Activated CD4-positive, alpha-beta T cell treated with anti-CD3 and anti-CD28 coated beads, Interleukin-2, amount 10 ng/mL, durations not matched to agents 7 days and 5 days (primary cell): ENCODE measurements around the gene CDC20. TPM values are rescaled to one million over a fixed set of nuclear protein-coding genes. Genes with fewer than 3 reads are reported as not detected.

Source experiments
- CTCF ChIA-PET: fragments of 350-600 bp; sonication (Branson Sonifier 250); formaldehyde crosslinking; loops from one replicate; lab custom pipeline; 2021; ENCODE audit warnings: antibody characterized with exemption; lab: Charles Lee
- POLR2A ChIA-PET: fragments of 350-600 bp; sonication (Branson Sonifier 250); formaldehyde crosslinking; loops from one replicate; lab custom pipeline; 2021; ENCODE audit warnings: antibody characterized with exemption; lab: Charles Lee
- DNase-seq: peaks from one replicate; pipeline ENCODE4 v3.0.0-alpha.2; 2020
- H3K27ac Mint-ChIP-seq: one replicate; pipeline ENCODE4 v1.8.0; 2021; ENCODE audit warnings: mild to moderate bottlenecking, moderate library complexity, mixed read lengths
- H3K27me3 Mint-ChIP-seq: one replicate; pipeline ENCODE4 v1.8.0; 2021; ENCODE audit warnings: mixed read lengths
- H3K36me3 Mint-ChIP-seq: one replicate; pipeline ENCODE4 v1.8.0; 2021; ENCODE audit warnings: low read depth, mixed read lengths
- H3K4me1 Mint-ChIP-seq: one replicate; pipeline ENCODE4 v1.8.0; 2021; ENCODE audit warnings: mixed read lengths
- H3K4me3 Mint-ChIP-seq: one replicate; pipeline ENCODE4 v1.8.0; 2021; ENCODE audit warnings: mild to moderate bottlenecking, moderate library complexity, mixed read lengths
- H3K9me3 Mint-ChIP-seq: one replicate; pipeline ENCODE4 v1.8.0; 2021; ENCODE audit warnings: mixed read lengths
- total RNA-seq, 2 experiments: library from RNA; stranded (reverse); gene quantifications; one replicate each; pipeline ENCODE4 v1.2.3, GENCODE V29; 2021

The CDC20 gene
- total RNA-seq, 2 experiments from 2014 or later, result 176 to 188 TPM

DNA sequence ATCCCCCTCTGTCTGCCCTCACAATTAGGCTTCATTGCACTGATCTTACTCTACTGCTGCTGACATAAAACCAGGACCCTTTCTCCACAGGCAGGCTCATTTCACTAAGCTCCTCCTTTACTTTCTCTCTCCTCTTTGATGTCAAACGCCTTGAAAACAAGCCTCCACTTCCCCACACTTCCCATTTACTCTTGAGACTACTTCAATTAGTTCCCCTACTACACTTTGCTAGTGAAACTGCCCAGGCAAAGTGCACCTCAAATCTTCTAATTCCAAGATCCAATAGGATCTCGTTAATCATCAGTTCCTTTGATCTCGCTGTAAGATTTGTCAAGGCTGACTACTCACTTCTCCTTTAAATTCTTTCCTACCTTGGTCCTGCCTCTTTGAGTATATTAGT lies 5.9 kb upstream of the CDC20 start:
- Mint-ChIP-seq H3K27ac (no peak overlapping the region), H3K36me3 (peaks cover 4% of the 10 kb centered on the region), H3K9me3 (no peaks in the 10 kb centered on the region), H3K27me3 (no peaks in the 10 kb centered on the region), H3K4me3 (no peak overlapping the region), H3K4me1 (peaks cover 28% of the 10 kb centered on the region)
- ChIA-PET CTCF (interaction anchor here (0.6 kb wide), 1 partner anchor 505 kb away, joined by 4 read pairs; no protein-coding TSS in a partner anchor), POLR2A (no interaction called here)
- no peak for DNase-seq

DNA sequence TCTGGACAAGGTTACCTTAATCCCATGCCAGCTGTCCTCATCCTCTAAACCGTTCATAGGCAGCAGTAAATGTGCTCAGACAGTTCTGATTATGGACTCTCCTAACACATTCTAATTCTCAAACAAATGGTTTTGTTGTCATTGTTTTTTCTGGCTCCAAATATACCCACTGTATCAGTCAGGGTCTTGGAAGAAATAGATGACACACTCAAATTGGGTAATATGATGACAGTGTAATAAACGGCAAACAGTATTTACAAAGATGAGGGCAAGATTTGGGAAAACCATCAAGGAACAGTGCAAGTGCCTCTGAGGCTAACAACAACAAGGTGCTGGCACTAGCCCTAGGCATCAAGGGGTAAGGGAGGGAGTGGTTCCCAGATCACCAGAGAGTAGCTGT lies 4.3 kb upstream of the CDC20 start:
- Mint-ChIP-seq H3K27ac (no peak overlapping the region), H3K4me3 (no peak overlapping the region), H3K36me3 (peaks cover 10% of the 10 kb centered on the region), H3K9me3 (no peaks in the 10 kb centered on the region), H3K4me1 (peaks cover 31% of the 10 kb centered on the region), H3K27me3 (no peaks in the 10 kb centered on the region)
- CTCF ChIA-PET, result interaction anchor here (0.6 to 1.9 kb wide), 4 partner anchors 14 to 135 kb away, joined by 3 to 5 read pairs (median 4); partner anchors contain the start of genes ELOVL1, MED8 and SZT2
- POLR2A ChIA-PET, result no interaction called here
- DNase-seq, result no peak

DNA sequence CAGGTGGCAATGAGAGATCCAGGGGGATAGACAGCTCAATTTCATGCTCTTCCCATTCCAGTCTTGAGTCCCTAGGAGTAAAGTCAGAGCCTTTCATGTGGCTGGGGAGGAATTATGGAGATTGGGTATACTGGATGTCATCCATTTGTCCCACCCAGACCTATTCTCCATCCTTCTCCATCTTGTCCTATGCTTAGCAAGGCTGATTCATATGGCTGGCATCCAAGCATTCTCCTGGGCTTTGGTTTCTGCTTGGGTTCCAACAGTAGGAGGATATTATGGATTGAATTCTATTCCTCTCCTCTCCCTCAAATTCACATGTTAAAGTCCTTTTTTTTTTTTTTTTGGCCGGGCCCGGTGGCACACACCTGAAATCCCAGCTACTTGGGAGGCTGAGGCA lies 3.8 kb upstream of the CDC20 start:
- POLR2A ChIA-PET, result no interaction called here
- CTCF ChIA-PET, result interaction anchor here (0.6 to 1.9 kb wide), 2 partner anchors 13 to 83 kb away, joined by 4 to 5 read pairs; partner anchors contain the start of gene ELOVL1
- H3K4me3 Mint-ChIP-seq, result no peak overlapping the region

DNA sequence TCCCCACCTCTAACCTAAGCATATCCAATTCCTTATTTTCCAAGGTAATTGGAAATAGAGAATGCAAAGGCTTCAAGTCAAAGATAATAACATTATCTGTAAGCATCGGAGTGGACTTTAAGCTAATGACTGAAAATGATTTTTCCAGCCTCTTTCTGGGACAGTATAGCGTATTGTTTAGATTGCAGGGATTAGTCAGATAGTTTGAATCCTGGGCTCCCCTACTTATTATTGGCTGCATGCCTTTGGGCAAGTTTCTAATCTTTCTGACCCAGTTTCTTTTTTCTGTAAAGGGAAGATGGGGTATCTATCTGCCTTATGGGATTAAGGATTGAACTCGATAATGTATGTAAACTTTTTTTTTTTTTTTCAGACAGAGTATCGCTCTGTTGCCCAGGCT lies 1.5 kb upstream of the CDC20 start:
- Mint-ChIP-seq H3K27me3 (no peaks in the 10 kb centered on the region), H3K9me3 (no peaks in the 10 kb centered on the region), H3K4me1 (peaks cover 52% of the 10 kb centered on the region), H3K4me3 (peak overlapping the region; percentile 99), H3K36me3 (peaks cover 36% of the 10 kb centered on the region), H3K27ac (no peak overlapping the region)
- ChIA-PET POLR2A (no interaction called here), CTCF (interaction anchor here (0.7 to 1.5 kb wide), 2 partner anchors 17 to 116 kb away, joined by 3 to 9 read pairs; no protein-coding TSS in a partner anchor)
- DNase-seq, result no peak

More for the DNA sequence above, 3.8 kb upstream of the CDC20 start:
- Mint-ChIP-seq H3K4me1 (peaks cover 31% of the 10 kb centered on the region), H3K36me3 (peaks cover 14% of the 10 kb centered on the region), H3K27me3 (no peaks in the 10 kb centered on the region), H3K27ac (no peak overlapping the region), H3K9me3 (no peaks in the 10 kb centered on the region)
- no peak for DNase-seq

DNA sequence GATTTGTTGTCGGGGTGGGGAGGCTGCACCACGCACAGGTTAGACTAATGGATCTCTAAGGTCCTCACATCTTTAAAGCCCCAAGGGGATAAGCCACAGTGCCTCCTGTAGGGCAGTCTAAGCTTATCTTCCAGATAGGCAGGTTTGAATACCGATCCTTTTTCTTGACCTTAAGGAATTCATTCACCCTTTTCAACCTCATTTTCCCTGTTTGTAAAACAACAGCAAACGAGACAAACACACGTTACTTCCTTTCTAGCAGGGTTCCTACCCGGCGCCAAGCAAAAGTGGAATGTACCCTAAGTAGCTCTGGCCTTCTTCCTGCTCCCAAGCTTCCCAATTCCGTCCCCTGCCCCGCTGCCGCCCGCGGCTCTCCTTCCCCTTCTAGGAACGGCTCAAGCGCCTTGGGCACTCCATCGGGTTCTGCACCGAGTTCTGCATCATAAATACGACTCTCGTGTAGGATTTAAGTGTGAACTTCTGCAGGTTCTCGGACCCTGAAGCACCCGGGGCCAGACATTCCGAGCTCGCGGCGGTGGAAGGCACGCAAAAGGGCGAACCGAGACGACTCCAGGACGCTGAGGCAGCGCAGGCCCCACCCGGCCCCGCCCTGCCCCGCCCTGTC lies 548 bp upstream of the CDC20 start:
- Mint-ChIP-seq H3K4me1 (peaks cover 51% of the 10 kb centered on the region), H3K9me3 (no peaks in the 10 kb centered on the region), H3K27ac (peak overlapping the region; percentile 95), H3K27me3 (no peaks in the 10 kb centered on the region), H3K36me3 (peaks cover 45% of the 10 kb centered on the region), H3K4me3 (peak overlapping the region; percentile 99)
- ChIA-PET POLR2A (interaction anchor here (0.6 to 1.2 kb wide), 3 partner anchors 10 to 514 kb away, joined by 3 to 5 read pairs (median 3); partner anchors contain the start of gene ELOVL1), CTCF (interaction anchor here (0.5 to 1.5 kb wide), 4 partner anchors 9 to 38 kb away, joined by 3 to 5 read pairs (median 4); partner anchors contain the start of gene ELOVL1)
- DNase-seq, result peak; percentile 26

DNA sequence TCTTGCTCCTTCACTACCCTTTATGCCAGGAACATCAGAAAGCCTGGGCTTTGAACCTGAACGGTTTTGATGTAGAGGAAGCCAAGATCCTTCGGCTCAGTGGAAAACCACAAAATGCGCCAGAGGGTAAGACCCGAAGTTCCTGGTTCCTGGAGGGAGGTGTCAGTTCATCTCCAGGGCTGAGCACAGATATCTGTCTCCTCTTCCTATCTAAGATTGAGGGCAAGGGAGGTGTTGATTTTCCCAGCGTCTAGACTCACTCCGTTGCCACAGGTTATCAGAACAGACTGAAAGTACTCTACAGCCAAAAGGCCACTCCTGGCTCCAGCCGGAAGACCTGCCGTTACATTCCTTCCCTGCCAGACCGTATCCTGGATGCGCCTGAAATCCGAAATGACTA lies 915 bp downstream of the CDC20 start:
- CTCF ChIA-PET, result interaction anchor here (0.9 to 1.6 kb wide), 2 partner anchors 9 to 18 kb away, joined by 3 read pairs; partner anchors contain the start of gene ELOVL1
- Mint-ChIP-seq H3K27me3 (no peaks in the 10 kb centered on the region), H3K9me3 (no peaks in the 10 kb centered on the region), H3K27ac (peak overlapping the region; percentile 95), H3K4me1 (peaks cover 56% of the 10 kb centered on the region), H3K4me3 (peak overlapping the region; percentile 99), H3K36me3 (peaks cover 55% of the 10 kb centered on the region)
- no peak for DNase-seq
- POLR2A ChIA-PET, result interaction anchor here (0.7 to 1.2 kb wide), 2 partner anchors 9 to 120 kb away, joined by 3 read pairs; no protein-coding TSS in a partner anchor

DNA sequence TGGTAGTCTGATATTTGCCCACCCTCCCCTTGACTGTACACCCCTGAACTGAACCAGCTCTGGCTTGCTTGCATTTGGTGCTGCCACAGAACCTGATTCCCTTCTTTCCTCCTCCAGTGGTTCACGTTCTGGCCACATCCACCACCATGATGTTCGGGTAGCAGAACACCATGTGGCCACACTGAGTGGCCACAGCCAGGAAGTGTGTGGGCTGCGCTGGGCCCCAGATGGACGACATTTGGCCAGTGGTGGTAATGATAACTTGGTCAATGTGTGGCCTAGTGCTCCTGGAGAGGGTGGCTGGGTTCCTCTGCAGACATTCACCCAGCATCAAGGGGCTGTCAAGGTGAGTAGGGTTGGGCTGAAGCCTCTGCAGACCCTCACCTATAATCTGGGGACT lies 1.8 kb downstream of the CDC20 start:
- Mint-ChIP-seq H3K36me3 (peaks cover 63% of the 10 kb centered on the region), H3K4me3 (peak overlapping the region; percentile 99), H3K27ac (peak overlapping the region; percentile 51), H3K9me3 (no peaks in the 10 kb centered on the region), H3K4me1 (peaks cover 64% of the 10 kb centered on the region), H3K27me3 (no peaks in the 10 kb centered on the region)
- no peak for DNase-seq
- ChIA-PET POLR2A (interaction anchor here (0.7 kb wide), 1 partner anchor 8 kb away, joined by 3 read pairs; no protein-coding TSS in a partner anchor), CTCF (interaction anchor here (0.5 to 1.6 kb wide), 4 partner anchors 8 to 18 kb away, joined by 3 read pairs; partner anchors contain the start of gene ELOVL1)

DNA sequence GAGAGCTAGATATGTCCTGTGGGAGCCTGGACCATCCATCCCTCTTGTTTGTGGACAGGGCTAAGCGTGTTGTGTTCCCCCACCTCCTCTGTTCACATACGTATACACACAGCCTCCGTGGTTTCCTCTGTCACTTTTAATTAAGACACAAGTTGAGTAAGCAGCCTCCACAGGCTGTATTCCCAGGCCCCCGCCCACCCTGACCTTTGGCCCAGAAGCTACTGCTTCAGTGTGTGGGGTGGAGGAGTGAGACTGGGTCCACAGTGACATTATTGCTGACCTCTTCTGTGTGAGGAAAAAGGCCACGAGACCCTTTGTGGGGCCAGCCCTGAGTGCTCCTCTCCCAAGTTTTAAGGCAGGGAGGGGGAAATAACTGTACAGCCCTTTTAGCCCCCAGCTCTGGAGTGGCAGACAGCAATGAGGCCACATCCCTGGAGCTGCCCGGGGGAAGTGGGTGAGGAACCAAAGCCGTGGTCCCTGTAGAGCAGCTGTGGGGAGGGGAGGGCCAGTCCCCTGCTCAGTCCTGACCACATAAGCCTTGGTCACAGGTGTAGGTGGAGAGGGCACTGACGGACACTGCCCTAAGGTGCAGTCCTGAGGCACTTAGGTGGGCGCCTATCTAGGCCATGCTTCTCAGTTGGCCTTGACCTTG lies 4.6 kb downstream of the CDC20 start:
- peak overlapping the region; percentile 19 for H3K27ac Mint-ChIP-seq
- ChIA-PET CTCF (no interaction called here), POLR2A (no interaction called here)
- H3K4me3 Mint-ChIP-seq, result no peak overlapping the region
- no peaks in the 10 kb centered on the region for H3K9me3 Mint-ChIP-seq
- no peaks in the 10 kb centered on the region for H3K27me3 Mint-ChIP-seq
- peaks cover 65% of the 10 kb centered on the region for H3K4me1 Mint-ChIP-seq
- no peak for DNase-seq
- H3K36me3 Mint-ChIP-seq, result peaks cover 71% of the 10 kb centered on the region

DNA sequence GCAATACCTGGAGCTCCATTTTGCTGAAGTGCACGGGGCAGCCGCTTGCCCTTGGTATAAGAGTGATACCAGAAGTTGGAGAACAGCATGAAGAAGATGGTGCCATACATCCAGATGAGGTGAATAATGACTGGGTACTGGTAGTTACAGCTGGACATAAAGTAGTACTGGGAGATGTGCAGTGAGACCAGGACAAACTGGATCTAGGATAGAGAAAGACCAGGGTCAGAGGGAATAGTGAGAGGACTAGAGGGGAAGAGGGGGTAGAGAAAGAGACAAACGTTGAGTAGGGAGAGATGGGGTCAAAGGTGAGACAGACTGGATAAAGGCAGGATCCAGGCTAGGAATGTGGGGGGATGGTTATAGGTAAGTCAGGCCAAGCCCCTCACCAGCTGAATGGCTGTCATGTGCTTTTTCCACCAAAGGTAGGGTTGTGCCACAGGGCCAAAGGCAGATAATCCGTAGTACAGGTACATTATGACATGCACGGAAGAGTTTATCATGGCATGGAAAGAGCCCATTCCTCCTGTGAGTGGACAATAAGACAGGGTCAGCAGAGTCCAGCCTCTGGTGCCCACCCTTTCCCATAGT lies 5.2 kb downstream of the CDC20 start:
- Mint-ChIP-seq H3K27ac (peak overlapping the region; percentile 19), H3K36me3 (peaks cover 72% of the 10 kb centered on the region), H3K4me3 (no peak overlapping the region), H3K9me3 (no peaks in the 10 kb centered on the region), H3K4me1 (peaks cover 71% of the 10 kb centered on the region), H3K27me3 (no peaks in the 10 kb centered on the region)
- ChIA-PET POLR2A (no interaction called here), CTCF (no interaction called here)
- DNase-seq, result no peak

DNA sequence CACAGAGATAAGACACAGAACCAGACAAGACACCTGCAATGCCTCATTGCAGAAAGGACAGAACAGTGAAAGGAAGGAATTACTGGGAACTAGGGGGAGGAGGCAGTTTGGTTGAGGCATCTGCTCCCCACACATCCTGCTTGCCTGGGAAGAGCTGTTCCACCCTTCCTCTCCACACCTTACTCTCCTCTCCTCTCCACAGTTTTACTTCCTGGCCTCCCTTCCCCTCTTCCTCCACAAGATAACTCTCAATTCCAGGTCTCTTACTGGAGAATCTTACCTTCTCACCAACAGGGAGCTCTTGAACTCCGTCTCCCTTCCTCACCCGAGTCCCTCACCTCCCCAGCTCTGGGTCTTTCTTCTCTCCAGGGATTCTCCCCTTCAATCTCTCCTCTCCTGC lies 6.9 kb downstream of the CDC20 start:
- H3K9me3 Mint-ChIP-seq, result no peaks in the 10 kb centered on the region
- peak overlapping the region; percentile 94 for H3K4me3 Mint-ChIP-seq
- H3K36me3 Mint-ChIP-seq, result peaks cover 59% of the 10 kb centered on the region
- ChIA-PET CTCF (interaction anchor here (1.5 kb wide), 1 partner anchor 25 kb away, joined by 4 read pairs; the partner anchor contains the start of genes MED8 and SZT2), POLR2A (no interaction called here)
- no peak for DNase-seq
- H3K27me3 Mint-ChIP-seq, result no peaks in the 10 kb centered on the region
- H3K4me1 Mint-ChIP-seq, result peaks cover 61% of the 10 kb centered on the region
- H3K27ac Mint-ChIP-seq, result peak overlapping the region; percentile 91

DNA sequence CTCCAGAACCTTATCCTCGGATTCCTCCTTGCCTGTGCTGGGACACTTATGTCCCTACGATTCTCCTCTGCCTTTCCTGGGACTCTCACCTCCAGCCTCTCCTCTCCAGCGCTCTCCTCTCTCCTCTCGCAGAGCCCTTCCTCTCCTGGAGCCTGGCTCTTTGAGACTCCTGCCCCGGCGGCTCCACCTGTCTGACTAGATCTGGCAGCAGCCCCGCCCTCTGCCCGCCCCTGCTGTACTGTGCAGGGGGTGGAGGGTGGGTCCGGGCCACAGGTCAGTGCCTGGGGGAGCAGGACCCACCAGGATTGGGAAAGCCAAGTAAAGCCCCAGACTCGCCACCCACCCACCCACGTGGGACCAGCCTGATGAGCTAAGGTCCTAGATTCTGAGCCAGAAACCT lies 7.4 kb downstream of the CDC20 start:
- ChIA-PET POLR2A (no interaction called here), CTCF (interaction anchor here (1.5 kb wide), 1 partner anchor 24 kb away, joined by 4 read pairs; the partner anchor contains the start of genes MED8 and SZT2)
- Mint-ChIP-seq H3K27ac (peak overlapping the region; percentile 91), H3K4me3 (peak overlapping the region; percentile 94), H3K4me1 (peaks cover 59% of the 10 kb centered on the region), H3K9me3 (no peaks in the 10 kb centered on the region), H3K36me3 (peaks cover 54% of the 10 kb centered on the region), H3K27me3 (no peaks in the 10 kb centered on the region)
- DNase-seq, result no peak

DNA sequence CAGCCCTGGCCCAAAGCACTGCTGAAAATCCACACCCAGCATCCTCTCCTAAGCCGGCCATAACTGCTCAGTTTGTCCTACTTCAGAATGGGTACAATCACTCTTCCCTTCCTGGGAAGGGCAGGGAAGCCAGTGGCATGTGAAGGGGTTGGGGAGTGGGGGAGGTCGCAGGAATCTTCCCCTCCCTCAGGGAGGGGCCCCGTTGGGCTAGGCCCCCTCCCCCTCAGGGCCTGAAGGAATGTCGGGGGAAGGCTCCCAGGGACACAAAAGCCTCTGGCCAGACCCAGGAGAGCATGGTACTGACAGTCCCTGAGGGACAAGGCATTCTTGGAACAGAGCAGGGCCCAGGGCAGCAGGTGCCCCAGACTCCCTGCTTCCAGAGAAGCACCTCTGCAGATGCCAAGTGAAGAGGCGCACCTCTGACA lies 7.8 kb downstream of the CDC20 start:
- DNase-seq, result no peak
- CTCF ChIA-PET, result interaction anchor here (1.0 to 1.5 kb wide), 3 partner anchors 8 to 24 kb away, joined by 3 to 5 read pairs (median 4); partner anchors contain the start of genes CDC20, MED8 and SZT2
- Mint-ChIP-seq H3K9me3 (no peaks in the 10 kb centered on the region), H3K36me3 (peaks cover 49% of the 10 kb centered on the region), H3K4me1 (peaks cover 55% of the 10 kb centered on the region), H3K4me3 (peak overlapping the region; percentile 94), H3K27me3 (no peaks in the 10 kb centered on the region), H3K27ac (peak overlapping the region; percentile 91)
- POLR2A ChIA-PET, result interaction anchor here (0.6 kb wide), 1 partner anchor 650 kb away, joined by 4 read pairs; no protein-coding TSS in a partner anchor
